GM21529 (cell line): ENCODE data around the gene PRKACA.
"Not testable (repeated sequence)": the region's sequence is repeated elsewhere in the genome, so short reads cannot be mapped to it uniquely, and the experiment has no call there.

Experiments used
- ATAC-seq: cut with Tn5 transposase; IDR thresholded peaks from one replicate; pipeline ENCODE4 v1.9.1; 2021; ENCODE audit not compliant: unreplicated experiment

The PRKACA gene

DNA sequence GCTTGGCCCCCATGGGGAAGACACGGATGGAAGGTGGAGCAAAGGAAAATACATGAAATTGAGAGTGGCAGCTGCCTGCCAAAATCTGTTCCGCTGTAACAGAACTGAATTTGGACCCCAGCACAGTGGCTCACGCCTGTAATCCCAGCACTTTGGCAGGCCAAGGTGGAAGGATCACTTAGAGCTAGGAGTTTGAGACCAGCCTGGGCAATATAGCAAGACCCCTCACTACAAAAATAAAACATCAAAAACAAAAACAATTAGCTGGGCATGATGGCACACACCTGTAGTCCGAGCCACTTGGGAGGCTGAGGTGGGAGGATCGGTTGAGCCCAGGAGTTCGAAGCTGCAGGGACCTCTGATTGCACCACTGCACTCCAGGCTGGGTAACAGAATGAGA is 65.1 kb downstream of the PRKACA start:
- no peak for ATAC-seq

GRCh38 chr19:14051980-14052379 is 65.6 kb downstream of the PRKACA start:
- ATAC-seq: no peak

- not testable (repeated sequence) for ATAC-seq
Observed at GRCh38 chr19:14050961-14051360, 66.6 kb downstream of the PRKACA start.

DNA sequence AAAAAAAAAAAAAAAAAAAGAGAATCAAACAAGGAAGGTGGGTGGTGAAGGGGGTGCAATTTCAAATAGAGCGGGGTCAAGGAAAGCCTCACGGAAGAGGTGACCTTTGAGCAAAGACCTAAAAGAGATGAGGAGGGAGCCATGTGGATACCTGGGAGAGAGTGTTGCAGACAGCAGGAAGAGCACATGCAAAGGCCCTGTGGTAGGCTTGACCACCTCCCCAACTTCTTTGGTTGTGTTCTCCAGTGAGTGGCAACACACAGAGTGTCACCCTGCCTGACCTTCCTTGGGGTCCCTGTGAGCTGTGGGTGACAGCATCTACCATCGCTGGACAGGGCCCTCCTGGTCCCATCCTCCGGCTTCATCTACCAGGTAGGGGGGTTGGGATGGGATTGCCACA is 67.0 kb downstream of the PRKACA start:
- ATAC-seq: no peak

GRCh38 chr19:14048443-14049153 is 69.0 kb downstream of the PRKACA start:
- ATAC-seq: no peak

GRCh38 chr19:14047866-14048265 is 69.7 kb downstream of the PRKACA start:
- not testable (repeated sequence) for ATAC-seq

GRCh38 chr19:14042659-14043608 is 74.6 kb downstream of the PRKACA start:
- ATAC-seq: peak; percentile 49
